IgD-negative memory B cell (primary cell): ENCODE measurements around the gene CACNG4. TPM values are rescaled to one million over a fixed set of nuclear protein-coding genes. Genes with fewer than 3 reads are reported as not detected.

Experiments used
- H3K27ac Mint-ChIP-seq, 3 donors: one replicate each; pipeline ENCODE4 v1.8.0; 2020 to 2022; ENCODE audit warnings: mild to moderate bottlenecking in 3 of 3, mixed read lengths in 3 of 3, moderate library complexity in 1 of 3
- H3K27me3 Mint-ChIP-seq: one replicate; pipeline ENCODE4 v1.8.0; 2021; ENCODE audit warnings: mixed read lengths
- H3K36me3 Mint-ChIP-seq: one replicate; pipeline ENCODE4 v1.8.0; 2020; ENCODE audit warnings: mild to moderate bottlenecking, mixed read lengths
- H3K4me1 Mint-ChIP-seq, 3 donors: one replicate each; pipeline ENCODE4 v1.8.0; 2020 to 2022; ENCODE audit warnings: mixed read lengths in 3 of 3, mild to moderate bottlenecking in 1 of 3
- H3K4me3 Mint-ChIP-seq, 4 donors: one replicate each; pipeline ENCODE4 v1.8.0; 2020 to 2022; ENCODE audit warnings: mild to moderate bottlenecking in 4 of 4, mixed read lengths in 4 of 4, moderate library complexity in 3 of 4
- H3K9me3 Mint-ChIP-seq, 3 donors: one replicate each; pipeline ENCODE4 v1.8.0; 2020 to 2021; ENCODE audit warnings: mixed read lengths in 3 of 3, mild to moderate bottlenecking in 1 of 3
- polyA plus RNA-seq: library from polyadenylated mRNA; unstranded; fragments of 300-500 nt; fragmentation: Illumina TruSeq; gene quantifications from one replicate; pipeline ENCODE4 v1.2.3, GENCODE V29; 2021

Gene CACNG4
- polyA plus RNA-seq, 1 donor from 2014 or later, result not detected

- no peak overlapping the region for H3K4me3 Mint-ChIP-seq
- H3K27me3 Mint-ChIP-seq, result no peaks in the 10 kb centered on the region
- no peaks in the 10 kb centered on the region for H3K4me1 Mint-ChIP-seq
- peaks cover 4% of the 10 kb centered on the region for H3K36me3 Mint-ChIP-seq
- H3K9me3 Mint-ChIP-seq, result peaks cover 5 to 19% (median 7%) of the 10 kb centered on the region in 3 donors
- no peak overlapping the region for H3K27ac Mint-ChIP-seq
These were observed 86.1 kb downstream of the CACNG4 start for GRCh38 chr17:67050471-67051154.

DNA sequence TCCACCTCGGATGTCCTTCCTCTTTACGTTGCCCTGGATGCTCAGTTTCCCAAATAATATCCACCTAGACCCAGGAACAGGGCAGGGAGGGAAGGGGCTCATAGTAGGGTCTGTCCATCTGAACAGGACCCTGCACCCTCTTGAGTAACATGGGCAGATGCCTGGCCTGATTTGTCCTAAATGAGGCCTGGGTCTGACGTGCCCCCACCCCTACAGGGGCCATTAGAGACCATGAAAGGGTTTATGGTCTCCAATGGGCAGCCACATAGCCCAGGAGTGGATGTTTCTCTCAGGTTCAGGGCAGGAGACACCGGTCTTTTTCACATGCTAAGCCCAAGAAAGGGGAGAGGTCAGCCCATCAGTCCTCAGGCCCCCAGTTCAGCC is 86.6 kb downstream of the CACNG4 start:
- peaks cover 5 to 19% (median 7%) of the 10 kb centered on the region in 3 donors for H3K9me3 Mint-ChIP-seq
- no peak overlapping the region for H3K27ac Mint-ChIP-seq
- no peaks in the 10 kb centered on the region for H3K27me3 Mint-ChIP-seq
- H3K36me3 Mint-ChIP-seq, result peaks cover 7% of the 10 kb centered on the region
- H3K4me1 Mint-ChIP-seq, result peaks cover 0 to 2% (median 0%) of the 10 kb centered on the region in 3 donors
- no peak overlapping the region for H3K4me3 Mint-ChIP-seq

- Mint-ChIP-seq H3K36me3 (peaks cover 7% of the 10 kb centered on the region), H3K4me1 (peaks cover 0 to 7% (median 0%) of the 10 kb centered on the region in 3 donors), H3K4me3 (no peak overlapping the region), H3K27ac (no peak overlapping the region), H3K27me3 (no peaks in the 10 kb centered on the region), H3K9me3 (peaks cover 5 to 19% (median 7%) of the 10 kb centered on the region in 3 donors)
These were observed 87.3 kb downstream of the CACNG4 start for GRCh38 chr17:67051837-67052236.

DNA sequence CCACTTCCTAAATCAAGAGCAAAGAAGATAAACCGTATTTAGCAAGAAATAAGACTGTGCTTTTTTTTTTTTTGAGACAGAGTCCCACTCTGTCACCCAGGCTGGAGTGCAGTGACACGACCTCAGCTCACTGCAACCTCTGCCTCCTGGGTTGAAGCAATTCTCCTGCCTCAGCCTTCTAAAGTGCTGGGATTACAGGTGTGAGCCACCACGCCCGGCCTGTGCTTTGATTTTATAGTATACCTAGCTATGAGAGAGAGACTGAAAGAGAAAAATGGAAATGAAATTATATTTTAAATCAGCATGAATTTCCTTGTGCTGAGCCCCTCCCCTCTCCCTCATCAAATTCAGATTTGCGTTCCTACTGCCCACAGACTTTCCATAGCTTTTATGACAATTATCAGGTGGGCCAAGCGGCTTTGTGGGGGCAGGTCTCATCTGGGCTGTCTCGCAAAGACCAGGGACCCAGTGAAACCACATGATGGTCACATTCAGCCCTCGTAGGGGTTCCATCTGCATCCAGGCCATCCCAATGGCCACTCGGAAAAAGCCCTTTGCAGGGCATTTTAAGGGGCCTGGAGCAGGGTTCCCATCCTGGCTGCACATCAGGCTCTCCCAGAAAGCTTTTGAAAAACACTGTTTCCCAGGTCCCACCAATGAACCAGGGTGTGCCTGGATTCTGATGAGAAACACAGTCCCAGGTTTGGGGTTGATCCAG is 88.4 kb downstream of the CACNG4 start:
- Mint-ChIP-seq H3K4me1 (peaks cover 0 to 7% (median under 1%) of the 10 kb centered on the region in 3 donors), H3K27me3 (no peaks in the 10 kb centered on the region), H3K9me3 (peaks cover 5 to 11% (median 6%) of the 10 kb centered on the region in 3 donors), H3K27ac (peak overlapping the region in 1 of 3 donors; percentile 13), H3K36me3 (peaks cover 7% of the 10 kb centered on the region), H3K4me3 (no peak overlapping the region)

- H3K4me3 Mint-ChIP-seq, result no peak overlapping the region
- peaks cover 8% of the 10 kb centered on the region for H3K36me3 Mint-ChIP-seq
- H3K27ac Mint-ChIP-seq, result no peak overlapping the region
- peaks cover 0 to 7% (median 1%) of the 10 kb centered on the region in 3 donors for H3K4me1 Mint-ChIP-seq
- H3K27me3 Mint-ChIP-seq, result no peaks in the 10 kb centered on the region
- peaks cover 3 to 5% (median 4%) of the 10 kb centered on the region in 3 donors for H3K9me3 Mint-ChIP-seq
These were observed 89.0 kb downstream of the CACNG4 start for GRCh38 chr17:67053438-67054000.

DNA sequence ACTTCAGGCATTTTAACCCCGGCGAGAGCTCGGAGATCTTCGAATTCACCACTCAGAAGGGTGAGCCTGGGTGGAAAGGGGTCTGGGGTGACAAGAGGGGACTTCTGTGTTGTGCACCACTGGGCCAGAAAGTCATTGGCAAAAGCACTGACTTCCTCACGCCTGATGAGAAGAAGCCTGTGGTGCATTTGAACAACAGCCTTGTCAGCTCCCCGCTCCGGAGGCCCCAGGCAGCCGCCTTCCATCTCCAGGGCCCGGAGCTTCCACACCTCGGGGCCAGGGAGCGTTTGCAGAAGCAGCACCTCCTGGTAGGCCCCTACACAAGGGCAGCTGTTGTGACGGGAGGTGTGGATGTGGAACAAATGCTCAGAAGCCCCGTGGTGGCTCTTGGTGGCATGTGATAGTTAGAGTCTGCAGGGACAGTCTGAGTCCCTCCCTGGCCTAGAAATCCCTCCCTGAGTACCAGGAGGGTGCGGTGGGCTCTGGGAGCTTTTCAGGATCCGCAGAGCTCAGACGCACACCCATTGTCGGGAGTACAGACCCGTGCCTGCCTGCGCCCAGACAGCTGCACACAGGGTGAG is 89.6 kb downstream of the CACNG4 start:
- no peak overlapping the region for H3K27ac Mint-ChIP-seq
- H3K4me1 Mint-ChIP-seq, result peaks cover 0 to 7% (median 1%) of the 10 kb centered on the region in 3 donors
- peaks cover 0 to under 1% (median 0%) of the 10 kb centered on the region in 3 donors for H3K9me3 Mint-ChIP-seq
- H3K36me3 Mint-ChIP-seq, result peaks cover 4% of the 10 kb centered on the region
- no peak overlapping the region for H3K4me3 Mint-ChIP-seq
- no peaks in the 10 kb centered on the region for H3K27me3 Mint-ChIP-seq

GRCh38 chr17:67054608-67055007 is 90.1 kb downstream of the CACNG4 start:
- H3K4me3 Mint-ChIP-seq, result no peak overlapping the region
- H3K36me3 Mint-ChIP-seq, result peaks cover 4% of the 10 kb centered on the region
- H3K27ac Mint-ChIP-seq, result no peak overlapping the region
- H3K27me3 Mint-ChIP-seq, result no peaks in the 10 kb centered on the region
- no peaks in the 10 kb centered on the region for H3K9me3 Mint-ChIP-seq
- H3K4me1 Mint-ChIP-seq, result peaks cover 0 to 7% (median 1%) of the 10 kb centered on the region in 3 donors

DNA sequence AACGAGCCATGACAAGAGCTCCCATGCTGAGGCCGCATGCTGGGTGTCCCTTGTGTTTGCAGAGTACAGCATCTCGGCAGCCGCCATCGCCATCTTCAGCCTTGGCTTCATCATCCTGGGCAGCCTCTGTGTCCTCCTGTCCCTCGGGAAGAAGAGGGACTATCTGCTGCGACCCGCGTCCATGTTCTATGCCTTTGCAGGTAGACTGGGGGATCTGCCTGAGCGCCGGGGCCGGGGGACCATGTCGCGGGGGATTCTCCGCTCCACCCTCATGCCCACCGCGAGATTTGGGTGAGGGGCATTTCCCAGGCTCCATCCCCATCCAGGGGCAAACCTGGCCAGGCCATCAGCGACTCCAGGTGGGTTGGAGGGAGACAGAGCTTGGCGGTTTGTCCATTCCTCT is 90.5 kb downstream of the CACNG4 start:
- Mint-ChIP-seq H3K27ac (no peak overlapping the region), H3K27me3 (no peaks in the 10 kb centered on the region), H3K4me3 (peak overlapping the region in 1 of 4 donors; percentile 38), H3K36me3 (peaks cover 4% of the 10 kb centered on the region), H3K9me3 (no peaks in the 10 kb centered on the region), H3K4me1 (peaks cover 0 to 7% (median 1%) of the 10 kb centered on the region in 3 donors)

DNA sequence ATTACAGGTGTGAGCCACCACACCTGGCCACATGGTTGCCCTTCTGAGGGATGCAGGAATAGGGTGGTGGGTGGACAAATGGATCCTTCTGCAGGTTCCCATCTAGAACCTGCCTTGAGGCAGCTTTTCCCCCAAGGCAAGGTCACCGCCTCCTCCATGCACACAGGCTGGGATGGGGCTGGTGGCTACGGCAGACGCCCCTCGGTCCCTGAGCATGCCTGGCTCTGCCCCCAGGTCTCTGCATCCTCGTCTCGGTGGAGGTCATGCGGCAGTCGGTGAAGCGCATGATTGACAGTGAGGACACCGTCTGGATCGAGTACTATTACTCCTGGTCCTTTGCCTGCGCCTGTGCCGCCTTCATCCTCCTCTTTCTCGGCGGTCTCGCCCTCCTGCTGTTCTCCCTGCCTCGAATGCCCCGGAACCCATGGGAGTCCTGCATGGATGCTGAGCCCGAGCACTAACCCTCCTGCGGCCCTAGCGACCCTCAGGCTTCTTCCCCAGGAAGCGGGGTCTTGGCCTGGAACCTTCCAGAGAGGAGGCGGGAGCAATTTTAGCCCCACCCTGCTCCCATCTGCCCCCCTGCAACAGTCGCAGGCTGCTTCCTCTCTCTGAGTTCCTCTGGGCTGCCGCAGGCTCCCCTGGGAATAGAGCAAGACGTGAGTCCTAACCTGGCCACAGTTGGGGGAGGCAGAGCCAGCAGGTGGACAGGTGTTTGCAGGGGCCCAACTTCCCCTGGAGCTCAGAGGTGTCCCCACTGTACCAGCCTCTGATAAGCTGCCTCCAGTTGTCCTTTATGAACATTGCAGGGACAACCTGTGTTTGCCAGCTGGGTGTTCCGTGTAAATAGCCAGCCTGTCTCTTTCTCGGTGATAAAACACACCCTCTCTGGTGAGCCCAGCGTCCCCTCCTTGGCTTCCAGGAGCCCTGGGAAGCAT is 91.6 kb downstream of the CACNG4 start:
- Mint-ChIP-seq H3K36me3 (peaks cover 8% of the 10 kb centered on the region), H3K4me1 (peaks cover 0 to 7% (median 1%) of the 10 kb centered on the region in 3 donors), H3K9me3 (no peaks in the 10 kb centered on the region), H3K4me3 (no peak overlapping the region), H3K27me3 (no peaks in the 10 kb centered on the region), H3K27ac (no peak overlapping the region)

DNA sequence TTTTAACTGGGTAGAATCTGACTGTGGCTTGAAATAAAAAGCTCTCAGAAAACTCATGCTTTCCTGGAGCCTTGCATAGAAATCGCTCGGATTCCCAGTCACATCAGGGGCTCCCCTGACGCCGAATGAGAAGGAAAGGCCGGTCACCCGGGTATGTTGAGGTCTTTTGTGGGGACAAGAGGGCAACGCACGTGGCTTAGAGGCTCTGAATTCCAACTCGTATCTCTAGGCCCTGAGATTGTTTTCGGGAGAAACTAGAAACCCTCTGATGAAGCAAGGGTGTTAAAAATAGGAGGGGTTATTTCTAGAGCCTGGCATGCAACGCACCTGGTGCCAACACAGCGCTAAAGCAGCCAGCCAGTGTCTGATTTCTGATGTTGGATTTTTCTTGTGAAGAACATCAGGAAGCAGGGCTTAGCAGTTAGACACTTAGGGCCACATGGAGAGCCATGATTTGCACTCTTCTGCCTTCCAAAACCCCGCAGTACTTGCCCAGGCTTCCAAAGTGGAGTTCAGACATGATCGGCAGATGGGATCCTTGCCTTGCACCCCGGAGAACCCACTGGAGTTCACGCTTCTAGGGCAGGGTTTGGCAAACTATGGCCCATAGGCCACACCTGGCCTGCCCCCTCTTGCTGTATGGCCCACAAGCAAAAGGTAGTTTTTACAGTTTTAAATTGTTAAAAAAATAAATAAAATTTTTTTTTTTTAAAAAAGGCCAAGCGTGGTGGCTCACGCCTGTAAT is 92.4 kb downstream of the CACNG4 start:
- Mint-ChIP-seq H3K4me3 (peak overlapping the region in 1 of 4 donors; percentile 23), H3K9me3 (no peaks in the 10 kb centered on the region), H3K27ac (no peak overlapping the region), H3K27me3 (no peaks in the 10 kb centered on the region), H3K36me3 (peaks cover 8% of the 10 kb centered on the region), H3K4me1 (peaks cover 0 to 7% (median 1%) of the 10 kb centered on the region in 3 donors)

- Mint-ChIP-seq H3K4me3 (peak overlapping the region in 1 of 4 donors; percentile 23), H3K27me3 (no peaks in the 10 kb centered on the region), H3K27ac (no peak overlapping the region), H3K4me1 (peaks cover 0 to 7% (median 1%) of the 10 kb centered on the region in 3 donors), H3K9me3 (no peaks in the 10 kb centered on the region), H3K36me3 (peaks cover 11% of the 10 kb centered on the region)
These were observed 93.5 kb downstream of the CACNG4 start for GRCh38 chr17:67058036-67058435.

GRCh38 chr17:67059372-67059771 is 94.9 kb downstream of the CACNG4 start:
- Mint-ChIP-seq H3K4me3 (no peak overlapping the region), H3K27ac (no peak overlapping the region), H3K27me3 (no peaks in the 10 kb centered on the region), H3K9me3 (no peaks in the 10 kb centered on the region), H3K36me3 (peaks cover 19% of the 10 kb centered on the region), H3K4me1 (peaks cover 0 to 7% (median 1%) of the 10 kb centered on the region in 3 donors)

DNA sequence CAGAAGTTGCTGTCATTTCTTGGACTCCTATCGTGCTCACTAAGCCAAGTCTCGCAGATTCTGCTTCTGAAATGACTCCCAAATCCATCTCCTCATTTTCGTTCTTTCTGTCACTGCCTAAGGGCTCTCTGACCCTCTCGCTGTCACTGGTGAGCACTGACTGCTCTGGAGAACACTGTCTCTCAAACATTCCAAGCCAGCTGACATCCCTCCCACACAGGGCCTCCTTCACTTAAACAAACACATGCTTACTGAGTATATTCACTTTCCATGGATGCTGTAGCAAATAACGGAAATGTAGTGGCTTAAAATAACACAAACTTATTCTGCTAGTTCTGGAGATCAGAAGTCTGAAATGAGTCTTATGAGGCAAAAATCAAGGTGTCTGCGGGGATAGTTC is 98.6 kb downstream of the CACNG4 start:
- Mint-ChIP-seq H3K27ac (no peak overlapping the region), H3K9me3 (no peaks in the 10 kb centered on the region), H3K4me3 (no peak overlapping the region), H3K27me3 (no peaks in the 10 kb centered on the region), H3K36me3 (peaks cover 25% of the 10 kb centered on the region), H3K4me1 (no peaks in the 10 kb centered on the region)

DNA sequence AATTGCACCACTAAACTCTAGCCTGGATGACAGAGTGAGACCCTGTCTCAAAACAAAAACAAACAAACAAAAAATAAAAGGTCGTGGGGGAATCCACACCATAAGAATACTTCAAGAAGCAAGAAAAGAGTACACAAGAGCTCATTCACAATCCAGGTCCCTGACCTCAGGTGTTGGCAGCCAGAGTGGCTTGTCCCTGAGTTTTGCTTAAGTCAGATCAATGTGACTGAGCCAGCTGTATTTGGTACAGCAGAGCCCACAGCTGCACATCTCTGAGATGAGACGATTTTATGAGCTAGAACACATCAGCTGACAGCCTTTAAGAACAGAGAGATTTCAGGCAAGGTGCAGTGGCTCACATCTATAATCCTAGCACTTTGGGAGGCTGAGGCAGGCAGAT is 102.2 kb downstream of the CACNG4 start:
- Mint-ChIP-seq H3K27ac (no peak overlapping the region), H3K36me3 (peaks cover 22% of the 10 kb centered on the region), H3K27me3 (no peaks in the 10 kb centered on the region), H3K4me1 (no peaks in the 10 kb centered on the region), H3K4me3 (no peak overlapping the region), H3K9me3 (no peaks in the 10 kb centered on the region)
